Lower lobe of right lung (tissue), 2 donors: ENCODE results near the gene PYGB. TPM values are rescaled to one million over a fixed set of nuclear protein-coding genes. Genes with fewer than 3 reads are reported as not detected.

Experiments used
- ATAC-seq, 2 donors: fragments of 200-7000 bp; cut with Tn5 transposase; one replicate each; pipeline ENCODE4 v1.9.1; 2020 to 2022; ENCODE audit warnings: mild to moderate bottlenecking in 2 of 2, moderate library complexity in 2 of 2
- DNase-seq: peaks from one replicate; pipeline ENCODE4 v3.0.0-alpha.2; 2020
- H3K27ac ChIP-seq: fragments of 200-600 bp; one replicate; pipeline ENCODE4 v1.8.0; 2022
- H3K27me3 ChIP-seq: fragments of 200-600 bp; one replicate; pipeline ENCODE4 v1.8.0; 2022; ENCODE audit warnings: low read depth
- H3K36me3 ChIP-seq: fragments of 200-600 bp; one replicate; pipeline ENCODE4 v1.8.0; 2022; ENCODE audit warnings: mild to moderate bottlenecking
- H3K4me1 ChIP-seq: fragments of 200-600 bp; one replicate; pipeline ENCODE4 v1.8.0; 2022
- H3K4me3 ChIP-seq: fragments of 200-600 bp; one replicate; pipeline ENCODE4 v1.8.0; 2022; ENCODE audit warnings: mild to moderate bottlenecking
- H3K9me3 ChIP-seq: fragments of 200-600 bp; one replicate; pipeline ENCODE4 v1.8.0; 2022
- CTCF ChIP-seq: fragments of 200-600 bp; IDR thresholded peaks from one replicate; pipeline ENCODE4 v1.8.0; 2022; ENCODE audit warnings: antibody characterized with exemption, mild to moderate bottlenecking
- intact Hi-C: fragments of 100-400 bp; cut with DNase I; formaldehyde crosslinking; loops from one replicate; pipeline ENCODE4 v1.11.0; 2022
- total RNA-seq: library from RNA; stranded (reverse); fragmentation: NEBNext Ultra II Directional; extraction: Animal tissue kit (Norgen Biotek cat#: 25700); gene quantifications from one replicate; pipeline ENCODE4 v1.2.1, GENCODE V29; 2021
- donor health status: DM: no; HTN: yes; CAD: no; lungs with severe emphysema.

Gene PYGB
- total RNA-seq, 1 donor from 2014 or later, result 57.5 TPM

DNA sequence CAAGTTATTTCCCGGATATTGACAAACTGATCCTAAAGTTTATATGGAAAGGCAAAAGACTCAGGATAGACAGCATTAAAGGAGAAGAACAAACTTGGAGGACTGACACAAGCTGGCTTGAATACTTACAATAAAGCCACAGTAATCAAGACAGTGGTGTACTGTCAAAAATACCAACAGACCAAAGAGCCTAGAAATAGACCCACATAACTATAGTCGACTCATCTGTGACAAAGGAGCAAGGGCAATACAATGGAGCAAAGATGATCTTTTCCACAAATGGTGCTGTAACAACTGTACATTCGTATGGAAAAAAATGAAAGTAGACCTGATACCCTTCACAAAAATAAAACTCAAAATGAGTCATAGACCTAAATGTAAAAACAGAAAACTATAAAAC lies 96.7 kb downstream of the PYGB start:
- no peaks in the 10 kb centered on the region for H3K9me3 ChIP-seq
- intact Hi-C loops, result no loop called here
- H3K27ac ChIP-seq, result no peak overlapping the region
- H3K27me3 ChIP-seq, result no peaks in the 10 kb centered on the region
- ATAC-seq (no peak), DNase-seq (no peak)
- H3K4me3 ChIP-seq, result no peak overlapping the region
- no peaks in the 10 kb centered on the region for H3K36me3 ChIP-seq
- peaks cover 2% of the 10 kb centered on the region for H3K4me1 ChIP-seq
- TF ChIP-seq CTCF, result no peak

GRCh38 chr20:25345721-25346120 lies 97.8 kb downstream of the PYGB start:
- Histone ChIP-seq H3K9me3 (no peaks in the 10 kb centered on the region), H3K4me3 (no peak overlapping the region), H3K36me3 (no peaks in the 10 kb centered on the region), H3K27ac (no peak overlapping the region), H3K4me1 (no peaks in the 10 kb centered on the region), H3K27me3 (no peaks in the 10 kb centered on the region)
- intact Hi-C loops, result no loop called here
- DNase-seq (no peak), ATAC-seq (no peak)
- no peak for TF ChIP-seq CTCF

DNA sequence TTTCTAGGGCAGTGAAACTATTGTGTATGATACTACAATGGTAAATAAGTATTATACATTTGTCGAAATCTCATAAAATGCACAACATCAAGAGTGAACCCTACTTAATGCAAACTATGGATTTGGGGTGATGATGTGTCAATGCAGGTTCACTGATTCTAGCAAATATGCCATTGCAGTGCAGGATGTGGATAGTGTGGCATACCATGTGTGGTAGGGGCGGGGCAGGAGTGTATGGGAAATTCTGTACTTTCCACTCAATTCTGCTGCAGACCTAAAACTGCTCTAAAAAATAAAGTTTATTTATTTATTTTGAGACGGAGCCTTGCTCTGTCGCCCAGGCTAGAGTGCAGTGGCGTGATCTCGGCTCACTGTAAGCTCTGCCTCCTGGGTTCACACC lies 98.5 kb downstream of the PYGB start:
- Histone ChIP-seq H3K36me3 (no peaks in the 10 kb centered on the region), H3K4me1 (no peaks in the 10 kb centered on the region), H3K27ac (no peak overlapping the region), H3K27me3 (no peaks in the 10 kb centered on the region), H3K4me3 (no peak overlapping the region), H3K9me3 (no peaks in the 10 kb centered on the region)
- intact Hi-C loops, result no loop called here
- DNase-seq (no peak), ATAC-seq (no peak)
- TF ChIP-seq CTCF, result no peak

Other genes with a start within 250 kb of the PYGB start
- 41.8 TPM for gene ACSS1, start 189.9 kb upstream of the PYGB start, total RNA-seq
- gene VSX1, start 165.9 kb upstream of the PYGB start, total RNA-seq, result not detected
- 64.5 TPM for gene ENTPD6, start 52.4 kb upstream of the PYGB start, total RNA-seq
- 49.7 TPM for gene ABHD12, start 142.8 kb downstream of the PYGB start, total RNA-seq
- gene GINS1, start 159.6 kb downstream of the PYGB start, total RNA-seq, result 0.92 TPM